ENCODE measurements around the gene B4GALNT1. TPM values are rescaled to one million over a fixed set of nuclear protein-coding genes. Genes with fewer than 3 reads are reported as not detected.
A peak's percentile ranks its signal among the peaks of the same experiment; 100 is the strongest.

The B4GALNT1 gene
- total and polyA plus RNA-seq, 2 of the 13 experiments (the other 11 are each of a cell fraction or from before 2014, with no cell fraction given): 4.5 to 5.4 TPM

DNA sequence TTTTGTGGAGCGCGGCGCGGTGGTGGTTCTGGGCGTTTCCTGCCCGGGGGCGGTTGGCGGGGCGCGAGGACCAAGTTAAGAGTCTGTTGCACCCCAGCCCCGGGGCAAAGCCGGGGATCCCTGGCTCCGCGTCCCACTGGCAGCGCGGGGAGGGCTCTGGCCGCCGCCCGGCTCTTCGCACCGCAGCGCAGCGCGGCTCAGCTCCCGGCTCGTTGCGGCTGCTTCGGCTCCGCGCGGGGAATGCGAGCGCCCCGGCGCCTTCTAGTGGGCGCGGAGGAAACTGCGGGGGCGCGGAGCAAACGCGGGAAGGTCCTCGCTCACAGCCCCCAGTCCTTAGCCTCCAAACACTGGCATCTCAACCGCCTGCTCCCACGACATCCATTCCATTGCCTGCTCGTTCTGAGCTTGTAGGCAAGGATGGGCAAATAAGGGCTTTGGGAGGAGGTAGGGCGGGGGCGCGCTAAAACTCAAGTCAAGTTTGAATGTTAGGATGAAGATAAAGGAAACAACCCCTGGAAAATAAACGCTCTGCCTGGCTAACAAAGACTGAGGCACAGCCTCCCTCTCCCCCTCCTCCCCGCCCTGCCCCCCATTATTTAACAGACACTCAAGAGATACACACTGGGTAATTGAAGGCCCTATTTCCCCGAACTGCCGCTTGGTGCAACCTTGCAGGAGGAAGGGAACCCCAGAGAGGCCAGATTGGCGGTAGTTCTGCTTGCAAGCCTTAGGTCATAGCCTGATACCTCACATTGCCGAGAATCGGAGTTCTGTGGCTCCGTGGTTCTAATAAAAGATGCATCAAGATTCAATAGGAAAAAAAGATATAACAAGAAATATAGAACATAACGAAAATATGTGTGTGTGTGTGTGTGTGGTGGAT, at the start of gene B4GALNT1 (continued):
- TF ChIP-seq SUZ12 (IDR thresholded peaks at IDR 0.05; ENCODE audit: low read depth, low read length) (no peak), ZNF224 (CRISPR knock-in tag; IDR thresholded peaks at IDR 0.05) (0 out of 2 replicates have a peak, but pooled peaks have one; percentile 16), IKZF4 (CRISPR knock-in tag; IDR thresholded peaks at IDR 0.05; ENCODE audit: borderline replicate concordance, low read depth, not compliant biosample characterization) (peak; percentile 89), SATB2 (CRISPR knock-in tag; IDR thresholded peaks at IDR 0.05) (0 out of 2 replicates have a peak, but pooled peaks have one; percentile 28), NKX3-1 (CRISPR knock-in tag; IDR thresholded peaks at IDR 0.05) (peak; percentile 65; the same call in 1 of the 2 replicates), ZSCAN21 (CRISPR knock-in tag; IDR thresholded peaks at IDR 0.05; ENCODE audit: borderline replicate concordance) (peak; percentile 71; the same call in 1 of the 2 replicates), KDM2A (CRISPR knock-in tag; IDR thresholded peaks at IDR 0.05; ENCODE audit: borderline replicate concordance, low read depth) (peak; percentile 86), PPARG (CRISPR knock-in tag; conservative IDR thresholded peaks at IDR 0.05) (0 out of 2 replicates have a peak, but pooled peaks have one; percentile 16), ZMYM2 (CRISPR knock-in tag; IDR thresholded peaks at IDR 0.05) (no peak), ZFP90 (CRISPR knock-in tag; IDR thresholded peaks at IDR 0.05; ENCODE audit: borderline replicate concordance) (peak; percentile 48; the same call in 1 of the 2 replicates)
- TF ChIP-seq, protein P1, sequence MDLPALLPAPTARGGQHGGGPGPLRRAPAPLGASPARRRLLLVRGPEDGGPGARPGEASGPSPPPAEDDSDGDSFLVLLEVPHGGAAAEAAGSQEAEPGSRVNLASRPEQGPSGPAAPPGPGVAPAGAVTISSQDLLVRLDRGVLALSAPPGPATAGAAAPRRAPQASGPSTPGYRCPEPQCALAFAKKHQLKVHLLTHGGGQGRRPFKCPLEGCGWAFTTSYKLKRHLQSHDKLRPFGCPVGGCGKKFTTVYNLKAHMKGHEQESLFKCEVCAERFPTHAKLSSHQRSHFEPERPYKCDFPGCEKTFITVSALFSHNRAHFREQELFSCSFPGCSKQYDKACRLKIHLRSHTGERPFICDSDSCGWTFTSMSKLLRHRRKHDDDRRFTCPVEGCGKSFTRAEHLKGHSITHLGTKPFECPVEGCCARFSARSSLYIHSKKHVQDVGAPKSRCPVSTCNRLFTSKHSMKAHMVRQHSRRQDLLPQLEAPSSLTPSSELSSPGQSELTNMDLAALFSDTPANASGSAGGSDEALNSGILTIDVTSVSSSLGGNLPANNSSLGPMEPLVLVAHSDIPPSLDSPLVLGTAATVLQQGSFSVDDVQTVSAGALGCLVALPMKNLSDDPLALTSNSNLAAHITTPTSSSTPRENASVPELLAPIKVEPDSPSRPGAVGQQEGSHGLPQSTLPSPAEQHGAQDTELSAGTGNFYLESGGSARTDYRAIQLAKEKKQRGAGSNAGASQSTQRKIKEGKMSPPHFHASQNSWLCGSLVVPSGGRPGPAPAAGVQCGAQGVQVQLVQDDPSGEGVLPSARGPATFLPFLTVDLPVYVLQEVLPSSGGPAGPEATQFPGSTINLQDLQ (CRISPR knock-in tag; IDR thresholded peaks at IDR 0.05): peak; percentile 60; the same call in 1 of the 2 replicates
- TF ChIP-seq, protein P2, sequence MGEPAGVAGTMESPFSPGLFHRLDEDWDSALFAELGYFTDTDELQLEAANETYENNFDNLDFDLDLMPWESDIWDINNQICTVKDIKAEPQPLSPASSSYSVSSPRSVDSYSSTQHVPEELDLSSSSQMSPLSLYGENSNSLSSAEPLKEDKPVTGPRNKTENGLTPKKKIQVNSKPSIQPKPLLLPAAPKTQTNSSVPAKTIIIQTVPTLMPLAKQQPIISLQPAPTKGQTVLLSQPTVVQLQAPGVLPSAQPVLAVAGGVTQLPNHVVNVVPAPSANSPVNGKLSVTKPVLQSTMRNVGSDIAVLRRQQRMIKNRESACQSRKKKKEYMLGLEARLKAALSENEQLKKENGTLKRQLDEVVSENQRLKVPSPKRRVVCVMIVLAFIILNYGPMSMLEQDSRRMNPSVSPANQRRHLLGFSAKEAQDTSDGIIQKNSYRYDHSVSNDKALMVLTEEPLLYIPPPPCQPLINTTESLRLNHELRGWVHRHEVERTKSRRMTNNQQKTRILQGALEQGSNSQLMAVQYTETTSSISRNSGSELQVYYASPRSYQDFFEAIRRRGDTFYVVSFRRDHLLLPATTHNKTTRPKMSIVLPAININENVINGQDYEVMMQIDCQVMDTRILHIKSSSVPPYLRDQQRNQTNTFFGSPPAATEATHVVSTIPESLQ (CRISPR knock-in tag; conservative IDR thresholded peaks at IDR 0.05): no peak
- TF ChIP-seq, protein P3, sequence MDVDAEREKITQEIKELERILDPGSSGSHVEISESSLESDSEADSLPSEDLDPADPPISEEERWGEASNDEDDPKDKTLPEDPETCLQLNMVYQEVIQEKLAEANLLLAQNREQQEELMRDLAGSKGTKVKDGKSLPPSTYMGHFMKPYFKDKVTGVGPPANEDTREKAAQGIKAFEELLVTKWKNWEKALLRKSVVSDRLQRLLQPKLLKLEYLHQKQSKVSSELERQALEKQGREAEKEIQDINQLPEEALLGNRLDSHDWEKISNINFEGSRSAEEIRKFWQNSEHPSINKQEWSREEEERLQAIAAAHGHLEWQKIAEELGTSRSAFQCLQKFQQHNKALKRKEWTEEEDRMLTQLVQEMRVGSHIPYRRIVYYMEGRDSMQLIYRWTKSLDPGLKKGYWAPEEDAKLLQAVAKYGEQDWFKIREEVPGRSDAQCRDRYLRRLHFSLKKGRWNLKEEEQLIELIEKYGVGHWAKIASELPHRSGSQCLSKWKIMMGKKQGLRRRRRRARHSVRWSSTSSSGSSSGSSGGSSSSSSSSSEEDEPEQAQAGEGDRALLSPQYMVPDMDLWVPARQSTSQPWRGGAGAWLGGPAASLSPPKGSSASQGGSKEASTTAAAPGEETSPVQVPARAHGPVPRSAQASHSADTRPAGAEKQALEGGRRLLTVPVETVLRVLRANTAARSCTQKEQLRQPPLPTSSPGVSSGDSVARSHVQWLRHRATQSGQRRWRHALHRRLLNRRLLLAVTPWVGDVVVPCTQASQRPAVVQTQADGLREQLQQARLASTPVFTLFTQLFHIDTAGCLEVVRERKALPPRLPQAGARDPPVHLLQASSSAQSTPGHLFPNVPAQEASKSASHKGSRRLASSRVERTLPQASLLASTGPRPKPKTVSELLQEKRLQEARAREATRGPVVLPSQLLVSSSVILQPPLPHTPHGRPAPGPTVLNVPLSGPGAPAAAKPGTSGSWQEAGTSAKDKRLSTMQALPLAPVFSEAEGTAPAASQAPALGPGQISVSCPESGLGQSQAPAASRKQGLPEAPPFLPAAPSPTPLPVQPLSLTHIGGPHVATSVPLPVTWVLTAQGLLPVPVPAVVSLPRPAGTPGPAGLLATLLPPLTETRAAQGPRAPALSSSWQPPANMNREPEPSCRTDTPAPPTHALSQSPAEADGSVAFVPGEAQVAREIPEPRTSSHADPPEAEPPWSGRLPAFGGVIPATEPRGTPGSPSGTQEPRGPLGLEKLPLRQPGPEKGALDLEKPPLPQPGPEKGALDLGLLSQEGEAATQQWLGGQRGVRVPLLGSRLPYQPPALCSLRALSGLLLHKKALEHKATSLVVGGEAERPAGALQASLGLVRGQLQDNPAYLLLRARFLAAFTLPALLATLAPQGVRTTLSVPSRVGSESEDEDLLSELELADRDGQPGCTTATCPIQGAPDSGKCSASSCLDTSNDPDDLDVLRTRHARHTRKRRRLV (CRISPR knock-in tag; IDR thresholded peaks at IDR 0.05): no peak
- TF ChIP-seq, protein P4, sequence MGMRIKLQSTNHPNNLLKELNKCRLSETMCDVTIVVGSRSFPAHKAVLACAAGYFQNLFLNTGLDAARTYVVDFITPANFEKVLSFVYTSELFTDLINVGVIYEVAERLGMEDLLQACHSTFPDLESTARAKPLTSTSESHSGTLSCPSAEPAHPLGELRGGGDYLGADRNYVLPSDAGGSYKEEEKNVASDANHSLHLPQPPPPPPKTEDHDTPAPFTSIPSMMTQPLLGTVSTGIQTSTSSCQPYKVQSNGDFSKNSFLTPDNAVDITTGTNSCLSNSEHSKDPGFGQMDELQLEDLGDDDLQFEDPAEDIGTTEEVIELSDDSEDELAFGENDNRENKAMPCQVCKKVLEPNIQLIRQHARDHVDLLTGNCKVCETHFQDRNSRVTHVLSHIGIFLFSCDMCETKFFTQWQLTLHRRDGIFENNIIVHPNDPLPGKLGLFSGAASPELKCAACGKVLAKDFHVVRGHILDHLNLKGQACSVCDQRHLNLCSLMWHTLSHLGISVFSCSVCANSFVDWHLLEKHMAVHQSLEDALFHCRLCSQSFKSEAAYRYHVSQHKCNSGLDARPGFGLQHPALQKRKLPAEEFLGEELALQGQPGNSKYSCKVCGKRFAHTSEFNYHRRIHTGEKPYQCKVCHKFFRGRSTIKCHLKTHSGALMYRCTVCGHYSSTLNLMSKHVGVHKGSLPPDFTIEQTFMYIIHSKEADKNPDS (CRISPR knock-in tag; IDR thresholded peaks at IDR 0.05): no peak
